GM13976 (cell line): Measurements from ENCODE around the gene HAS3.

Source experiments
- DNase-seq: peaks from one replicate; pipeline ENCODE4 v3.0.0; 2012; ENCODE audit warnings: low spot score
- in situ Hi-C: fragments of 300-500 bp; cut with MboI; formaldehyde crosslinking; loops from one replicate; pipeline ENCODE4 v1.12.0; 2022; ENCODE audit warnings: low sequenced_read_pairs, mixed read lengths, inconsistent platforms; ENCODE audit not compliant: unreplicated experiment
- TF ChIP-seq, protein P1 (sequence below): IDR thresholded peaks from 2 replicates; pipeline ENCODE4 v1.5.1; 2012; ENCODE audit warnings: borderline replicate concordance, mild to moderate bottlenecking; ENCODE audit not compliant: insufficient read depth; ENCODE audit errors: extremely low read depth, missing control alignments, control extremely low read depth

HAS3 gene

DNA sequence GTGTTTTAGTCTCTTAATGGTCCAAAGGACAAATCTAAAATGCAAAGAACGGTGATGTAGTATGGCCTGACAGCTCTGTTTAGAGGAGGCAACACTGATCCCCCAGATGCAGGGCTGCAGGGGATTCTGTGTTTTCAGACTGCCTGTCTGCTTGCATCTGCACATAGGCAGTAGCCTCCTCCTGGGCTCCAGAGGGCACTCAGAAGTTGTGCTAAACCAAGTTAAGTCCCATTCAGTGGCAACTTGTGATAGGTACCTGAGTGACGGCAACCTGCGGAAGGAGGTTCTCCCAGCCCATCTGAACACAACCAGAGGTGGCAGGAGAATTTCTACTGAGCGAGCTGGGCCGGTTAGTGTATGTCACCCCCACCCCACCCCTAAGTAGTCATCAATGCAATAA, 9.9 kb downstream of the HAS3 start:
- in situ Hi-C loops: loop anchor here (10.0 to 25.0 kb wide), 2 partner anchors 253 to 411 kb away; no protein-coding TSS in a partner anchor
- no peak for DNase-seq
- TF ChIP-seq, protein P1, sequence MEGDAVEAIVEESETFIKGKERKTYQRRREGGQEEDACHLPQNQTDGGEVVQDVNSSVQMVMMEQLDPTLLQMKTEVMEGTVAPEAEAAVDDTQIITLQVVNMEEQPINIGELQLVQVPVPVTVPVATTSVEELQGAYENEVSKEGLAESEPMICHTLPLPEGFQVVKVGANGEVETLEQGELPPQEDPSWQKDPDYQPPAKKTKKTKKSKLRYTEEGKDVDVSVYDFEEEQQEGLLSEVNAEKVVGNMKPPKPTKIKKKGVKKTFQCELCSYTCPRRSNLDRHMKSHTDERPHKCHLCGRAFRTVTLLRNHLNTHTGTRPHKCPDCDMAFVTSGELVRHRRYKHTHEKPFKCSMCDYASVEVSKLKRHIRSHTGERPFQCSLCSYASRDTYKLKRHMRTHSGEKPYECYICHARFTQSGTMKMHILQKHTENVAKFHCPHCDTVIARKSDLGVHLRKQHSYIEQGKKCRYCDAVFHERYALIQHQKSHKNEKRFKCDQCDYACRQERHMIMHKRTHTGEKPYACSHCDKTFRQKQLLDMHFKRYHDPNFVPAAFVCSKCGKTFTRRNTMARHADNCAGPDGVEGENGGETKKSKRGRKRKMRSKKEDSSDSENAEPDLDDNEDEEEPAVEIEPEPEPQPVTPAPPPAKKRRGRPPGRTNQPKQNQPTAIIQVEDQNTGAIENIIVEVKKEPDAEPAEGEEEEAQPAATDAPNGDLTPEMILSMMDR: no peak

DNA sequence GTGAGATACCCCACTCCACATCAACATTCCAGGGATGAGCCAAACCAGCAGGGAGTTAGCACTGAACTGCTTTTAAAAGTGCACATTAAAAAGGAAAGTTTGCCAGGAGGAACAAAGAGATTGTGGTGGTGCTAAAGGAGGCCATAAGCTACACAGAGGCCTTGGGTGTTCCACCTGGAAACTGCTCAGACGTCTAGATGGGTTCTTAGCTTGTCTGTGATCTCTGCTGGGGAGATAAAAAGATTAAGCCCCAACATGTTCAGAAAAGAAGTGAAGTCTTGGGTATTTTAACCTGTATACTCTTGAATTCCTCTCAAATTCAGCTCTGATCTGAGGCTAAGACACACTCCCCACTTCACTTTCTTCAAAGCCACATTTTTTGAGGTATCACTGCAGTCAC, 10.4 kb downstream of the HAS3 start:
- DNase-seq: no peak
- TF ChIP-seq, protein P1: no peak
- in situ Hi-C loops: loop anchor here (10.0 to 25.0 kb wide), 2 partner anchors 254 to 411 kb away; no protein-coding TSS in a partner anchor

DNA sequence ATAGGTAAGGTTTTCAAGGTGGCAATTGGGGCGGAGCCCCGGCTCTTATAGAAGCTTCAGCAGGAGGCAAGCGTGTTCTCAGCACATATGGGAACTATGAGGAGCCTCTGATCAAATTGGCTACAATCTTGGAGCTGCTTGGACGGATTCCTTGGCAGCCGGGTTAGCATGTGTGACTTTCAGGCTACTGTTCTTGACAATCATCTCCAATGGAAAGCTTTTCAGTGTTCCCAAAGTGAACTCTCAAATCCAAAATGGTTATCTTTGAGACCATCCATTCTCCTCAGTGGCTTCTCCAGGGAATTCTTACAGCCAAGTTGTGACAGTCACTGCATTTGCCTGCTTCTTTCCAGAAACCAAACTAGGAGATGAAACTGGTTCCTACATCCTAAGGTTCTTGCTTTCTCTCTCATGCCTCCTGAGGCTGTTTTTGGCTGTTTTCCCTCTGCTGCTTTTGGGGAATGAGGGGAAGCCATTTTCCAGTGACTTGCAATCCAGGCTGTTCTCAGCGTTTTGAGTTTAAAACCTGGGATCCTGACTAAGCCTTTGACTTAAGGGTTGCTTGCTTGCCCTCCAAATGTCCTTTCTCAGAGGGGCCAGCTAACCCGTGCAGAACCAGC, 10.9 kb downstream of the HAS3 start:
- DNase-seq: no peak
- in situ Hi-C loops: loop anchor here (10.0 to 25.0 kb wide), 2 partner anchors 254 to 412 kb away; no protein-coding TSS in a partner anchor
- TF ChIP-seq, protein P1: no peak

DNA sequence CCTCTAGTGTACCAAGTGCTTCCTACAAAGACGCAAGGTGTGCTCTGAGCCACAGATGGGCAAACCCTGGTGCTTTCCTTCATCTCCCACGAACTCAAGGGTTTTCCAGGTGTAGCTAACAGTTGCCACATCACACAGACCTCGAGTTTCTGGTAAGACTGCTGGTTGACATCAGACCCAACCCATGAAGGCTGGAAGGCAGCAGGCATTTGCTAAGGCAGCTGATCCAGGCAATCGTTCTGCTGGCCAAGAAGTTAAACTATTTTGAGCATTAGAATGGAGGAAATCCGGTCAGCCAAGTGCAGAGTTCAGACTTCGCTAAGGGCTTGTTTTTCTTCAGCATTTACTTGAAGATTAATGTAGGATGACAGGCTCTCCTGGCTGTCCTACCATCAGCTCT, 11.5 kb downstream of the HAS3 start:
- in situ Hi-C loops: loop anchor here (10.0 to 25.0 kb wide), 2 partner anchors 255 to 412 kb away; no protein-coding TSS in a partner anchor
- TF ChIP-seq, protein P1: no peak
- no peak for DNase-seq

DNA sequence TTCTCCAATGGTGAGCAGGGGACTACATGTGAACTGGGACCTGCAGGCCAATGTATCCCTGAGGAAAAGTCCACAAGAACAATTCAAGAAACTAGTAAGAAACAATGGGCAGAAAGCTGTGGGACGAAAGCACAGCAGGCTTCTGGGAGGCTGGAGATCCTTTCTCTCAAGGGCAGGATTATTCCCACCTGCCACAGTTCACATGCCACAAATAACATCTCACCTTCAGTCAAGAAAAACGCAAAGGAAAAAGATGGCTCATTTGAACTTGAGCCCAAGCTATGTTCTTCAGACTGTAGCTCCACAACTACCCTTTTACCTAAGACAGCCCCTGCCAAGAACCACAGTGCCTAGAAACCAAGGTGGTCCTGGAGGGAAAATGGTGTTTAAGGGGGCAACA, 13.0 kb downstream of the HAS3 start:
- no peak for DNase-seq
- in situ Hi-C loops: loop anchor here (10.0 to 25.0 kb wide), 2 partner anchors 256 to 414 kb away; no protein-coding TSS in a partner anchor
- TF ChIP-seq, protein P1: no peak

DNA sequence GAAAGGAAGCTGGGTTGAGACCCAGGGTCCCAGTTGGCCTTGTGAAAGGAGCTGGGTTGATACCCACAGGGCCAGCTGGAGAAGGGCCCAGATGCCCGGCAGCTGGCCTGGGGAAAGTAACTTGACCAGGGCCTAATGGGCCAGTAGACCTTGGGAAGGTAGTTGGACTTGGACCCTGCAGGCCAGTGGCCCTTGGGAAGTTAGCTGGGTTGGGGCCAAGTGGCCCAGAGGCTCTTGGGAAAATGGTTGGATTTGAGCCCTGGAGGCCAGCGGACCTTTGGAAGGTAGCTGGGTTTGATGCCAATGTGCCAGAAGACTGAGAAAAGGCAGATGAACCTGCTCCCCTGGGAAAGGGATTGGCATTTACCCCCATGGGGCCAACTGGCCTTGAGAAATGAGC, 13.5 kb downstream of the HAS3 start:
- TF ChIP-seq, protein P1: no peak
- in situ Hi-C loops: loop anchor here (10.0 to 25.0 kb wide), 2 partner anchors 257 to 414 kb away; no protein-coding TSS in a partner anchor
- no peak for DNase-seq
